Measurements from ENCODE around the gene ZSWIM1.

DNA sequence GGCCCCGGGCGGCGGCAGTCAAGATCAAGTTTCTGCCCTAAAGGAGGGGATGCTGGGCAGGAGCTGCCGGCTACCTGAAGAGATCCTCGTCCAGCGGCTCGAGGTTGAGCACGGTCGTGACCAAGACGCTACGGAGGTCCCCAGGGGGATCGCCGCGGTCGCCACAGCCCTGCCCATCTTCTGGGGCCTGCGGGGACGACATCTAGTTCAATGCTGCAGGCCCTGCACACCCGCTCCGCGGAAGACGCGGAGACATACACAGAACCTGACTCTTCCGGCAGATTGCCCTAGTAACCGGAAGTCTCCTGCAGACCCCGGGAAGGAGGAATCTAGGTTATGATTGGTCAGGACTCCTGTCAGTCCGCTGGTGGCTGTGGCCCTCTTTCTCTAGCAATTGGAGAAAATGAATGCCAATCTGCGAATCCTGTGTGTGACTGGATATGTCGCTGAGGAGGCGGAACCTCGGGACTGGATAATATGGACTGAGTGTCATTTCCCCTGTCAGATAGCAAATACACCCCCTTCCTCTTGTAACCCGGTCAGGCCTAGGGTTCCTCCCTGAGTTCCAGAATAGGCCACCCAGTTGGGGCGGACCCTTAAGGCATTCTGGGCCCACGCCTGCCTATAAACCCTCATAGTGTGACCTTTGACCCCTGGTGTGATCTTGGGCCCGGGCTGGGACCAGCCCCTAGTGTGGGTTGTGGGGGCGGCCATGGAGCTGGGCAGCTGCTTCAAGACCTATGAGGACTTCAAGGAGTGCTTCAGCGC lies 23.7 kb upstream of the ZSWIM1 start, which contains the start of the genes ACOT8 and ZSWIM3:
- TF ChIP-seq CTCF (IDR thresholded peaks at IDR 0.05; ENCODE audit: low read depth, low read length) (no peak), EZH2phosphoT487 (IDR thresholded peaks at IDR 0.05; ENCODE audit: low read depth) (no peak)
